HepG2 (cell line): Measurements from ENCODE around the gene DNM3. TPM values are rescaled to one million over a fixed set of nuclear protein-coding genes. Genes with fewer than 3 reads are reported as not detected.

ENCODE experiments used
- ATAC-seq: fragments of 200-7000 bp; cut with Tn5 transposase; 3 replicates; pipeline ENCODE4 v1.9.1; 2020; ENCODE audit warnings: mild to moderate bottlenecking, moderate library complexity
- BruUV-seq: library from RNA; stranded (reverse); fragments of 400-500 nt; replicated peaks from 2 replicates; lab custom pipeline; 2021; lab: Mats Ljungman, UMichigan
- CTCF ChIA-PET: fragments of 300-600 bp; formaldehyde crosslinking; extraction: SDS; loops from one replicate; lab custom pipeline; 2021; ENCODE audit warnings: low total read pairs, inconsistent platforms, low intra/inter-chr PET ratio; lab: Yijun Ruan, JAX
- POLR2A ChIA-PET: fragments of 350-600 bp; sonication (Branson Sonifier 250); formaldehyde crosslinking; loops from one replicate; lab custom pipeline; 2020; ENCODE audit warnings: antibody characterized with exemption, inconsistent platforms; lab: Yijun Ruan, JAX
- DNase-seq: peaks from one replicate; pipeline ENCODE4 v3.0.0-alpha.2; 2015; ENCODE audit warnings: low spot score
- FAIRE-seq: peaks from 3 replicates; lab custom pipeline; 2011; peaks lifted over from hg19 to GRCh38; lab: Jason Lieb, UNC
- H2AFZ ChIP-seq: one replicate; pipeline ENCODE4 v1.6.1; 2011; ENCODE audit warnings: low read length, inconsistent platforms
- H3K27ac ChIP-seq: fragments of 300-600 bp; 3 replicates; pipeline ENCODE4 v1.8.0; 2011; ENCODE audit warnings: mixed run types, mild to moderate bottlenecking, mixed read lengths, low read length, inconsistent platforms; ENCODE audit not compliant: insufficient read depth; ENCODE audit errors: extremely low read length
- H3K27me3 ChIP-seq, 2 experiments: fragments of 200-600 bp in 1 of 2; 2 replicates in 1 of 2; 3 replicates in 1 of 2; pipeline versions ENCODE4 v1.6.0 to v1.8.0; 2011; ENCODE audit warnings: low read length in 2 of 2, mild to moderate bottlenecking in 2 of 2, moderate library complexity in 2 of 2, inconsistent platforms in 1 of 2; ENCODE audit not compliant: insufficient read depth in 2 of 2, control insufficient read depth in 1 of 2
- H3K36me3 ChIP-seq, 2 experiments: fragments of 200-600 bp in 1 of 2; replicated peaks in 1 of 2; 2 replicates in 1 of 2; 3 replicates in 1 of 2; pipeline versions ENCODE4 v1.5.1 to v1.8.0; 2011; ENCODE audit warnings: low read length in 2 of 2, inconsistent platforms in 1 of 2; ENCODE audit not compliant: insufficient read depth in 2 of 2, control insufficient read depth in 1 of 2
- H3K4me1 ChIP-seq: 2 replicates; pipeline ENCODE4 v1.5.1; 2012; ENCODE audit warnings: low read length, inconsistent platforms; ENCODE audit not compliant: insufficient read depth
- H3K4me2 ChIP-seq: 2 replicates; pipeline ENCODE4 v1.6.0; 2011; ENCODE audit warnings: low read depth, low read length, inconsistent platforms
- H3K4me3 ChIP-seq, 3 experiments: fragments of 200-600 bp in 1 of 3; sonication (generic), shearing (Covaris generic) in 1 of 3; replicated peaks in 1 of 3; 2 replicates each; pipeline ENCODE4 v1.5.1; 2011 to 2016; ENCODE audit warnings: low read length in 3 of 3, inconsistent platforms in 2 of 3, low read depth in 2 of 3, mild to moderate bottlenecking in 2 of 3, control low read depth in 1 of 3, mixed read lengths in 1 of 3; ENCODE audit not compliant: insufficient read depth in 1 of 3
- H3K79me2 ChIP-seq: one replicate; pipeline ENCODE4 v1.6.1; 2011; ENCODE audit warnings: low read length, inconsistent platforms; ENCODE audit not compliant: insufficient read depth
- H3K9ac ChIP-seq: 2 replicates; pipeline ENCODE4 v1.6.0; 2011; ENCODE audit warnings: mild to moderate bottlenecking, low read depth, low read length, inconsistent platforms; ENCODE audit not compliant: insufficient read depth
- H3K9me3 ChIP-seq: 2 replicates; pipeline ENCODE4 v1.5.1; 2012; ENCODE audit warnings: mild to moderate bottlenecking, low read length
- H4K20me1 ChIP-seq: 2 replicates; pipeline ENCODE4 v1.6.0; 2011; ENCODE audit warnings: inconsistent platforms, mild to moderate bottlenecking, low read length, moderate library complexity; ENCODE audit not compliant: insufficient read depth
- ARID3A ChIP-seq: IDR thresholded peaks from 2 replicates; pipeline ENCODE4 v1.6.1; 2012; ENCODE audit warnings: low read depth, low read length, improper control_type of control experiment
- CAMTA2 ChIP-seq: sonication (generic); formaldehyde crosslinking; IDR thresholded peaks from 2 replicates; pipeline ENCODE4 v1.4.0; 2020; ENCODE audit warnings: mild to moderate bottlenecking, missing genetic modification reagents, borderline replicate concordance
- CENPBD1 ChIP-seq: sonication (generic); formaldehyde crosslinking; IDR thresholded peaks from 2 replicates; pipeline ENCODE4 v1.8.0; 2022; ENCODE audit warnings: missing genetic modification reagents, low read depth, mild to moderate bottlenecking, borderline replicate concordance
- CTCF ChIP-seq: sonication (generic); formaldehyde crosslinking; IDR thresholded peaks from 2 replicates; pipeline ENCODE4 v1.5.0; 2020; ENCODE audit warnings: mild to moderate bottlenecking, missing genetic modification reagents, moderate library complexity
- FOXP1 ChIP-seq, 2 experiments: fragments of 450-650 bp in 1 of 2; IDR thresholded peaks; 2 replicates each; pipeline ENCODE4 v1.6.1; 2017 to 2018; ENCODE audit warnings: antibody characterized with exemption in 1 of 2
- MLX ChIP-seq: IDR thresholded peaks from 2 replicates; pipeline ENCODE4 v1.6.1; 2016
- MTF1 ChIP-seq: sonication (generic); formaldehyde crosslinking; IDR thresholded peaks from 2 replicates; pipeline ENCODE4 v1.5.0; 2020; ENCODE audit warnings: missing genetic modification reagents
- MXD3 ChIP-seq: IDR thresholded peaks from 2 replicates; pipeline ENCODE4 v1.6.1; 2016; ENCODE audit warnings: mild to moderate bottlenecking, missing biosample characterization, missing genetic modification reagents
- ONECUT2 ChIP-seq: sonication (generic); formaldehyde crosslinking; IDR thresholded peaks from 2 replicates; pipeline ENCODE4 v1.4.0; 2020; ENCODE audit warnings: missing genetic modification reagents
- RAD21 ChIP-seq: fragments of 450-650 bp; formaldehyde crosslinking; IDR thresholded peaks from 2 replicates; pipeline ENCODE4 v1.5.0; 2020; ENCODE audit warnings: mild to moderate bottlenecking
- RARA ChIP-seq: IDR thresholded peaks from 2 replicates; pipeline ENCODE4 v1.6.1; 2016; ENCODE audit warnings: missing genetic modification reagents, missing compliant biosample characterization
- RBM39 ChIP-seq: fragments of 200-400 bp; formaldehyde crosslinking; IDR thresholded peaks from one replicate; pipeline ENCODE4 v1.6.1; 2018; ENCODE audit warnings: antibody characterized with exemption, mild to moderate bottlenecking, low read depth, low read length; ENCODE audit not compliant: poor library complexity, severe bottlenecking
- SMC3 ChIP-seq: IDR thresholded peaks from 2 replicates; pipeline ENCODE4 v1.6.1; 2011; ENCODE audit warnings: low read length, improper control_type of control experiment
- STAG1 ChIP-seq: sonication (generic); formaldehyde crosslinking; IDR thresholded peaks from 2 replicates; pipeline ENCODE4 v1.4.0; 2020; ENCODE audit warnings: missing genetic modification reagents
- ZFP36 ChIP-seq: fragments of 150-350 bp; IDR thresholded peaks from 2 replicates; pipeline ENCODE4 v1.6.1; 2018; ENCODE audit warnings: borderline replicate concordance, low read length, low read depth; ENCODE audit not compliant: partially characterized antibody
- ZNF550 ChIP-seq: sonication (generic); formaldehyde crosslinking; IDR thresholded peaks from 2 replicates; pipeline ENCODE4 v1.4.0; 2020; ENCODE audit warnings: mild to moderate bottlenecking, missing genetic modification reagents, borderline replicate concordance
- ZNF564 ChIP-seq: sonication (generic); formaldehyde crosslinking; IDR thresholded peaks from 2 replicates; pipeline ENCODE4 v1.8.1; 2023; ENCODE audit warnings: mild to moderate bottlenecking, missing genetic modification reagents
- ZNF616 ChIP-seq: sonication (generic); formaldehyde crosslinking; IDR thresholded peaks from 2 replicates; pipeline ENCODE4 v1.5.0; 2020; ENCODE audit warnings: low read depth, mild to moderate bottlenecking, missing genetic modification reagents
- WGBS: methylation state at CpG from one replicate; pipeline ENCODE4 v1.1.6; 2017; ENCODE audit warnings: low lambda C conversion rate; 5-methylcytosine and 5-hydroxymethylcytosine counted together
- in situ Hi-C: cut with HindIII; loops from 2 replicates; pipeline ENCODE4 v1.10.0; 2017; ENCODE audit warnings: low pct_unique_long_range_greater_than_20kb; ENCODE audit not compliant: extremely low pct_ligation_motif_present
- intact Hi-C: fragments of 100-400 bp; cut with micrococcal nuclease; formaldehyde crosslinking; loops from one replicate; pipeline ENCODE4 v1.10.0; 2022; ENCODE audit not compliant: unreplicated experiment
- polyA plus RNA-seq, 8 experiments: library from polyadenylated mRNA; depleted of rRNA in 3 of 8; stranded (reverse) in 7 of 8; unstranded in 1 of 8; fragments of >200 nt; fragmentation: Illumina TruSeq in 4 of 8; extraction: Trizol in 4 of 8; gene quantifications; 2 replicates each; pipeline versions ENCODE4 v1.2.1 to v1.2.3, GENCODE V29; 2011 to 2016; ENCODE audit warnings: low read depth in 4 of 8, missing spikeins in 1 of 8, mixed read lengths in 1 of 8; ENCODE audit not compliant: insufficient read depth in 1 of 8
- total RNA-seq, 5 experiments: library from RNA; depleted of rRNA; stranded (reverse); fragments of >200 nt; fragmentation: Illumina TruSeq; extraction: Trizol; gene quantifications; 2 replicates each; pipeline ENCODE4 v1.2.3, GENCODE V29; 2016; ENCODE audit warnings: low read depth in 1 of 5

DNM3 gene
- total and polyA plus RNA-seq, 2 of the 13 experiments (the other 11 are each of a cell fraction or from before 2014, with no cell fraction given), result 0.05 TPM; not detected in 1

GRCh38 chr1:171984850-171985485 lies 143.7 kb downstream of the DNM3 start:
- Histone ChIP-seq H3K4me1 (no peaks in the 10 kb centered on the region), H3K9ac (no peak overlapping the region), H3K9me3 (no peaks in the 10 kb centered on the region), H3K27ac (no peak overlapping the region), H3K4me2 (no peak overlapping the region), H3K36me3 (no peaks in the 10 kb centered on the region), H3K4me3 (no peak overlapping the region), H3K27me3 (no peaks in the 10 kb centered on the region), H4K20me1 (no peaks in the 10 kb centered on the region), H2AFZ (no peak overlapping the region), H3K79me2 (no peaks in the 10 kb centered on the region)
- intact Hi-C loops, result loop anchor here (1.0 to 2.0 kb wide), 2 partner anchors 184 to 340 kb away; no protein-coding TSS in a partner anchor
- BruUV-seq, result no TSS peak
- FAIRE-seq, result peak; percentile 91
- in situ Hi-C loops, result loop anchor here (5.0 to 10.0 kb wide), 2 partner anchors 183 to 340 kb away; no protein-coding TSS in a partner anchor
- peak; percentile 40 for DNase-seq
- POLR2A ChIA-PET, result no interaction called here
- CTCF ChIA-PET, result interaction anchor here (1.4 to 1.9 kb wide), 2 partner anchors 184 to 414 kb away, joined by 3 to 23 read pairs; no protein-coding TSS in a partner anchor
- WGBS, result under 1% methylated on average over 3 of the region's 3 CpGs
- ATAC-seq, result peak; percentile 75
- TF ChIP-seq CENPBD1 (no peak), MTF1 (CRISPR knock-in tag) (no peak), CTCF (CRISPR knock-in tag) (peak; percentile 76), CAMTA2 (CRISPR knock-in tag) (no peak), ZNF616 (CRISPR knock-in tag) (no peak), STAG1 (CRISPR knock-in tag) (peak; percentile 66), ARID3A (peak; percentile 28; the same call in 1 of the 2 replicates), ZFP36 (no peak), SMC3 (peak; percentile 66), ONECUT2 (CRISPR knock-in tag) (peak; percentile 92), RARA (CRISPR knock-in tag) (no peak), MLX (no peak), ZNF564 (CRISPR knock-in tag) (no peak), ZNF550 (no peak), RBM39 (no peak), RAD21 (peak; percentile 23; the same call in 1 of the 2 replicates), MXD3 (CRISPR knock-in tag) (no peak), FOXP1 (IDR thresholded peaks at IDR 0.05) (no peak), FOXP1 (CRISPR knock-in tag; IDR thresholded peaks at IDR 0.05) (no peak)
